Mucosa of descending colon (tissue), 3 donors: ENCODE data around the gene ZNF689. TPM values are rescaled to one million over a fixed set of nuclear protein-coding genes. Genes with fewer than 3 reads are reported as not detected.
"Not testable (repeated sequence)": the region's sequence is repeated elsewhere in the genome, so short reads cannot be mapped to it uniquely, and the experiment has no call there.

Experiments used
- ATAC-seq: fragments of 200-7000 bp; cut with Tn5 transposase; one replicate; pipeline ENCODE4 v1.9.1; 2020; ENCODE audit warnings: mild to moderate bottlenecking, moderate library complexity
- DNase-seq, 3 donors: peaks; one replicate each; pipeline ENCODE4 v3.0.0-alpha.2; 2020
- H3K36me3 ChIP-seq: fragments of 200-600 bp; one replicate; pipeline ENCODE4 v1.8.0; 2021; ENCODE audit warnings: low read depth, mild to moderate bottlenecking
- H3K4me1 ChIP-seq: fragments of 200-600 bp; one replicate; pipeline ENCODE4 v1.8.0; 2021; ENCODE audit warnings: low read depth, mild to moderate bottlenecking
- H3K4me3 ChIP-seq: fragments of 200-600 bp; one replicate; pipeline ENCODE4 v1.8.0; 2021; ENCODE audit warnings: mild to moderate bottlenecking
- H3K9me3 ChIP-seq: fragments of 200-600 bp; one replicate; pipeline ENCODE4 v1.8.0; 2021; ENCODE audit warnings: mild to moderate bottlenecking
- CTCF ChIP-seq: fragments of 200-600 bp; IDR thresholded peaks from one replicate; pipeline ENCODE4 v1.8.0; 2022; ENCODE audit warnings: antibody characterized with exemption, mild to moderate bottlenecking
- intact Hi-C, 2 donors: fragments of 100-400 bp; cut with DNase I in 1 of 2; cut with micrococcal nuclease in 1 of 2; formaldehyde crosslinking; loops; one replicate each; pipeline versions ENCODE4 v1.11.0 to v1.11.1; 2022; cut with DNase I, micrococcal nuclease
- total RNA-seq, 3 donors: library from RNA; stranded (reverse); fragmentation: NEBNext Ultra II Directional in 2 of 3; extraction: Animal tissue kit (Norgen Biotek cat#: 25700) in 2 of 3; gene quantifications; one replicate each; pipeline versions ENCODE4 v1.2.1 to v1.2.4, GENCODE V29; 2021 to 2023
- donor health status: DM: no; HTN: no; CAD: no; lungs with moderate emphysema.
- donor health status: DM: no; HTN: no; CAD: no.
- donor health status: DM: no; HTN: yes; CAD: no.

ZNF689 gene
- total RNA-seq, 3 donors from 2014 or later: 7.6 to 10.7 (median 10.5) TPM

- Histone ChIP-seq H3K36me3 (no peaks in the 10 kb centered on the region), H3K4me1 (no peaks in the 10 kb centered on the region), H3K9me3 (no peaks in the 10 kb centered on the region), H3K4me3 (no peak overlapping the region)
- ATAC-seq (no peak), DNase-seq (peak in 1 of 3 donors; percentile 12)
- intact Hi-C loops: no loop called here
- no peak for TF ChIP-seq CTCF
Observed at GRCh38 chr16:30644334-30644830, 34.2 kb upstream of the ZNF689 start.

- H3K4me1 ChIP-seq: no peaks in the 10 kb centered on the region
- intact Hi-C loops: no loop called here
- ATAC-seq (no peak), DNase-seq (no peak)
- no peak for TF ChIP-seq CTCF
- H3K4me3 ChIP-seq: no peak overlapping the region
- H3K36me3 ChIP-seq: no peaks in the 10 kb centered on the region
- H3K9me3 ChIP-seq: no peaks in the 10 kb centered on the region
Observed at GRCh38 chr16:30641378-30641982, 31.3 kb upstream of the ZNF689 start.

GRCh38 chr16:30637944-30638343 lies 27.8 kb upstream of the ZNF689 start:
- Histone ChIP-seq H3K36me3 (no peaks in the 10 kb centered on the region), H3K9me3 (no peaks in the 10 kb centered on the region), H3K4me3 (no peak overlapping the region), H3K4me1 (peaks cover 7% of the 10 kb centered on the region)
- DNase-seq (no peak), ATAC-seq (no peak)
- TF ChIP-seq CTCF: no peak
- intact Hi-C loops: loop anchor here in 1 of 2 donors (10.0 kb wide), 1 partner anchor 63 kb away; the partner anchor contains the start of gene ZNF688

DNA sequence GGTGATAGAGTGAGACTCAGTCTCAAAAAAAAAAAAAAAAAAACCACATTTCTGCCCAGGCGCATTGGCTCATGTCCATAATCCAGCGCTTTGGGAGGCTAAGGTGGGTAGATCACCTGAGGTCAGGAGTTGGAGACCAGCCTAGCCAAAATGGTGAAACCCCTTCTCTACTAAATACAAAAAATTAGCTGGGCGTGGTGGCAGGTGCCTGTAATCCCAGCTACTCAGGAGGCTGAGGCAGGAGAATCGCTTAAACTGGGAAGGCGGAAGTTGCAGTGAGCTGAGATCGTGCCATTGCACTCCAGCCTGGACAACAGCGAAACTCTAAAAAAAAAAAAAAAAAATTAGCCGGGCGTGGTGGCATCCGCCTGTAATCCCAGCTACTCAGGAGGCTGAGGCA lies 26.9 kb upstream of the ZNF689 start:
- not testable (repeated sequence) for H3K9me3 ChIP-seq, ATAC-seq, H3K4me1 ChIP-seq, H3K4me3 ChIP-seq, DNase-seq, H3K36me3 ChIP-seq
- intact Hi-C loops: loop anchor here in 1 of 2 donors (10.0 kb wide), 1 partner anchor 62 kb away; the partner anchor contains the start of gene ZNF688

DNA sequence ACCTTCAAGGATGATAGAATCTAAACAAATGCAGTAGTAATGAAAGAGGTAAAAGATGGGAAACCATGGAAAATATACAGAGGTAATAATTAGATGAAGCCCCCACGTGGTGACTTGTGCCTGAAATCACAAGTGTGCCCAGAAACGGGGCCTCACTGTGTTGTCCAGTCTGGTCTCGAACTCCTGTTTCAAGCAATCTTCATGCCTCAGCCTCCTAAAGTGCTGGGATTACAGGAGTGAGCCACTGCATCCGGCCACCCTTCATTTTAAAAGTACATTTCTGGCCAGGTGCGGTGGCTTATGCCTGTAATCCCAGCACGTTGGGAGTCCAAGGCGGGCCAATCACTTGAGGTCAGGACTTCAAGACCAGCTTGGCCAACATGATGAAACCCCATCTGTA lies 26.4 kb upstream of the ZNF689 start:
- intact Hi-C loops: loop anchor here in 1 of 2 donors (10.0 kb wide), 1 partner anchor 62 kb away; the partner anchor contains the start of gene ZNF688

More for the DNA sequence above, 26.4 kb upstream of the ZNF689 start:
- no peaks in the 10 kb centered on the region for H3K36me3 ChIP-seq
- TF ChIP-seq CTCF: no peak
- ATAC-seq (no peak), DNase-seq (no peak)
- H3K9me3 ChIP-seq: no peaks in the 10 kb centered on the region
- H3K4me1 ChIP-seq: peaks cover 7% of the 10 kb centered on the region
- no peak overlapping the region for H3K4me3 ChIP-seq
